ENCODE data around the gene AGAP1.

Gene AGAP1

DNA sequence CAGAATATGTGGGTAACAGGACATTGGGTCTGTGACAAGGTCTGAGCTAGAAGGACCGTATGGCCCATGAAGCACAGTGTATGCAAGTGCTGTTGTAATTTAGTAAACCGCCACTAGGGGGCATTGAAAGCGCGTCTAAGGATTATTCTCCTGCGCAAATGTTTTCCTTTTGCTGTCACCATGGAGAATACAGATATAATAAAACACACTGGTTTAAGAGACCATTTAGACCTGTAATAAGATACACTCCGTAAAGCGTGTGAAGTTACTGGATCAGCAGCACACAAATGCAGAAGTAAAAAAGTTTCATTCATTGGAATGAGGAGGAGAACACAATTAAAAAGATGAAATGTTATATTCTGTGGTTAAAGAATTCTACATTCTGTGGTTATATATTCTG lies 272.4 kb downstream of the AGAP1 start:
- no peak overlapping the region for H3K4me2 ChIP-seq (ENCODE audit: low read length)
- H3K4me3 ChIP-seq (ENCODE audit: low read length), result no peak overlapping the region
- no peak overlapping the region for H3K9ac ChIP-seq (ENCODE audit: low read depth, low read length)
- H3K36me3 ChIP-seq (ENCODE audit: insufficient read depth, low read length), result peaks cover 6% of the 10 kb centered on the region
- no peaks in the 10 kb centered on the region for H3K27me3 ChIP-seq (ENCODE audit: control insufficient read depth, insufficient read depth, low read length)
- no peaks in the 10 kb centered on the region for H3K9me3 ChIP-seq (replicated peaks; ENCODE audit: low read length)
- H3K4me1 ChIP-seq (ENCODE audit: control insufficient read depth, insufficient read depth, low read length), result peaks cover 4% of the 10 kb centered on the region

GRCh38 chr2:235768606-235769005 lies 274.8 kb downstream of the AGAP1 start:
- H3K27me3 ChIP-seq (ENCODE audit: control insufficient read depth, insufficient read depth, low read length), result no peaks in the 10 kb centered on the region
- H3K36me3 ChIP-seq (ENCODE audit: insufficient read depth, low read length), result peaks cover 10% of the 10 kb centered on the region
- H3K4me3 ChIP-seq (ENCODE audit: low read length), result no peak overlapping the region
- H3K9me3 ChIP-seq (replicated peaks; ENCODE audit: low read length), result no peaks in the 10 kb centered on the region
- no peak overlapping the region for H3K4me2 ChIP-seq (ENCODE audit: low read length)
- H3K9ac ChIP-seq (ENCODE audit: low read depth, low read length), result no peak overlapping the region
- peaks cover 4% of the 10 kb centered on the region for H3K4me1 ChIP-seq (ENCODE audit: control insufficient read depth, insufficient read depth, low read length)

GRCh38 chr2:235769046-235769445 lies 275.2 kb downstream of the AGAP1 start:
- Histone ChIP-seq H3K36me3 (ENCODE audit: insufficient read depth, low read length) (peaks cover 6% of the 10 kb centered on the region), H3K4me2 (ENCODE audit: low read length) (no peak overlapping the region), H3K27me3 (ENCODE audit: control insufficient read depth, insufficient read depth, low read length) (no peaks in the 10 kb centered on the region), H3K9me3 (replicated peaks; ENCODE audit: low read length) (no peaks in the 10 kb centered on the region), H3K4me1 (ENCODE audit: control insufficient read depth, insufficient read depth, low read length) (peaks cover 4% of the 10 kb centered on the region), H3K4me3 (ENCODE audit: low read length) (no peak overlapping the region), H3K9ac (ENCODE audit: low read depth, low read length) (no peak overlapping the region)

DNA sequence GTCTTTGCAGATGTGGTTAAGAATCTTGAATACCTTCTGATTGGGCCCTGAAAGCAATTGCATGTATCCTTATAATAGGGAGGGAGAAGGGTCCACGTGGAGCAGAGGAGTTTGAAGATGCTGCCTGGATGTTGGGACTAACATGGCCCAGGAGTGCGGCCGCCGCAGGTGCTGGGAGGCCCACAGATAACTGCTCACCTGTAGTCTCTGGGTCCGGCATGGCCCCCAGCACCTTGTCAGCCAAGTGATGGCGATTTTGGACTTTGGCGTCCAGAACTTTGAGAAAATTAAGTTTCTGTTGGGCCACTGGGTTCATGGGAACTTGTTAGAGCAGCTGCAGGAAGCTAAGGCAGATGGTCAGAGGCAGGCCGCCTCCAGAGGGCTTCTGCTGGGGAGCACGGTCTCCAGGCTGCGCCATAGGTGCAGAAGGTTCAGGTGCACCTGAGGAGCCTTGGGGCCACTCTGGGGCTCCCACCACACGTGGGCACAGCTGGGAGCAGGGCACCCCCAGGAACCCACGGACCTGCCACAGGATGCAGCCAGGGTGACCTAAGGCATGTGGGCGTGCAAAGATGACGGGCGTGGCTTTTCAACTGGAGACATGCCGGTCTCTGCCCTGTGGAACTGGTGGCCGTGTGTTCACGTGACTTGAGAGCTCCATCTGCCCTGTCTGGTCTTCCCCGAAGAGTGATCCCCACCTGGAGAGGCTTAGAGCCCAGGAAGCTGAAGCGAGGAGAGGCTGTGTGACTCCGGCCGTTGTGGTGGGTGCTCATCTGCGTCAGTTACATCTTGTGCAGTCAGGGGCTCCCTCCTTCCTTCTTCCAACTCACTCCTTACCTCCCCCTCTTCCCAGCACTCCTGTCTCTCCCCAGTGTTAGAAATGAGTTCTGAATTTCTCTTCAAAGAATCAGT lies 277.3 kb downstream of the AGAP1 start:
- peaks cover 5% of the 10 kb centered on the region for H3K36me3 ChIP-seq (ENCODE audit: insufficient read depth, low read length)
- no peaks in the 10 kb centered on the region for H3K9me3 ChIP-seq (replicated peaks; ENCODE audit: low read length)
- peaks cover 4% of the 10 kb centered on the region for H3K4me1 ChIP-seq (ENCODE audit: control insufficient read depth, insufficient read depth, low read length)
- no peaks in the 10 kb centered on the region for H3K27me3 ChIP-seq (ENCODE audit: control insufficient read depth, insufficient read depth, low read length)
- H3K9ac ChIP-seq (ENCODE audit: low read depth, low read length), result no peak overlapping the region
- H3K4me2 ChIP-seq (ENCODE audit: low read length), result no peak overlapping the region
- H3K4me3 ChIP-seq (ENCODE audit: low read length), result no peak overlapping the region

DNA sequence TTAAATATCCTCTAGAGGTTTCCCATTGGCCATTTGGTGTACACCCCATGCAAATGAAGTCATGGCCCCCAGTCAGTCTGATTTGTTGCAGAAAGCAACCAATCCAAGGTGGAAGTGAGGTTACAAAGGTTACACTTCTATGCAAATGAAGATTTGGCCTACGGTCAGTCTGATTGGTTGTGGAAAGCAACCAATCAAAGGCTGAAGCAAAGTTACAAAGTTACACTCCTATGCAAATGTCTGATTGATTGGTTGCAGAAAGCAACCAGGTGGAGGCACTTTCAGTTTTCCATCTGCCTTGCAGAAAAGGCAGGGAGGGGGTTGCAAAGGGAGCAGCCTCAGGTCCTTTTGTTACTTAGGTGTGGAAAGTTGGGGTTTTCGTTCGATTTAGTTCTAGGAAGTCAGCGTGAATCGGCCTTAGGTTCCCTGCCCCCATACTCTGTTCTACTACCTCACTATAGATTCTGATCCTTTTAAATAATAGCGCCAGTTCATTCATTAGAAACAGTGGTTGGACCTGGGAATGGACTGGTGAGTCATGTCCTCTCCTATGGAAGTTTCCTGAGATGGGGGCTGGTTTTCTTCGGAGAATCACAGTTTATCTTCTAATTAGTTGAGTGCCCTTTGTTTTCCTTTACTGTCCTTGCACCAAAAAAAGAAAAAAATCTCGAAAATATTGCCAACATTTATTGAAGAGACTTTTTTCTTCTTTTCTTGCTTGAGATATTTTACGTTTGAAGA lies 279.5 kb downstream of the AGAP1 start:
- Histone ChIP-seq H3K36me3 (ENCODE audit: insufficient read depth, low read length) (peaks cover 10% of the 10 kb centered on the region), H3K27me3 (ENCODE audit: control insufficient read depth, insufficient read depth, low read length) (no peaks in the 10 kb centered on the region), H3K4me3 (ENCODE audit: low read length) (no peak overlapping the region), H3K4me2 (ENCODE audit: low read length) (no peak overlapping the region), H3K9me3 (replicated peaks; ENCODE audit: low read length) (no peaks in the 10 kb centered on the region), H3K4me1 (ENCODE audit: control insufficient read depth, insufficient read depth, low read length) (no peaks in the 10 kb centered on the region), H3K9ac (ENCODE audit: low read depth, low read length) (no peak overlapping the region)

- no peaks in the 10 kb centered on the region for H3K27me3 ChIP-seq (ENCODE audit: control insufficient read depth, insufficient read depth, low read length)
- H3K4me2 ChIP-seq (ENCODE audit: low read length), result no peak overlapping the region
- H3K36me3 ChIP-seq (ENCODE audit: insufficient read depth, low read length), result peaks cover 10% of the 10 kb centered on the region
- no peak overlapping the region for H3K4me3 ChIP-seq (ENCODE audit: low read length)
- no peaks in the 10 kb centered on the region for H3K9me3 ChIP-seq (replicated peaks; ENCODE audit: low read length)
- no peak overlapping the region for H3K9ac ChIP-seq (ENCODE audit: low read depth, low read length)
- no peaks in the 10 kb centered on the region for H3K4me1 ChIP-seq (ENCODE audit: control insufficient read depth, insufficient read depth, low read length)
Measured at GRCh38 chr2:235774153-235774870, 280.5 kb downstream of the AGAP1 start.

GRCh38 chr2:235776531-235776930 lies 282.7 kb downstream of the AGAP1 start:
- Histone ChIP-seq H3K4me2 (ENCODE audit: low read length) (no peak overlapping the region), H3K27me3 (ENCODE audit: control insufficient read depth, insufficient read depth, low read length) (no peaks in the 10 kb centered on the region), H3K9me3 (replicated peaks; ENCODE audit: low read length) (no peaks in the 10 kb centered on the region), H3K4me3 (ENCODE audit: low read length) (no peak overlapping the region), H3K4me1 (ENCODE audit: control insufficient read depth, insufficient read depth, low read length) (no peaks in the 10 kb centered on the region), H3K36me3 (ENCODE audit: insufficient read depth, low read length) (peaks cover 10% of the 10 kb centered on the region), H3K9ac (ENCODE audit: low read depth, low read length) (no peak overlapping the region)

- no peaks in the 10 kb centered on the region for H3K4me1 ChIP-seq (ENCODE audit: control insufficient read depth, insufficient read depth, low read length)
- peaks cover 5% of the 10 kb centered on the region for H3K36me3 ChIP-seq (ENCODE audit: insufficient read depth, low read length)
- H3K27me3 ChIP-seq (ENCODE audit: control insufficient read depth, insufficient read depth, low read length), result no peaks in the 10 kb centered on the region
- H3K4me2 ChIP-seq (ENCODE audit: low read length), result no peak overlapping the region
- H3K9me3 ChIP-seq (replicated peaks; ENCODE audit: low read length), result no peaks in the 10 kb centered on the region
- no peak overlapping the region for H3K9ac ChIP-seq (ENCODE audit: low read depth, low read length)
- no peak overlapping the region for H3K4me3 ChIP-seq (ENCODE audit: low read length)
Measured at GRCh38 chr2:235779444-235779896, 285.6 kb downstream of the AGAP1 start.

DNA sequence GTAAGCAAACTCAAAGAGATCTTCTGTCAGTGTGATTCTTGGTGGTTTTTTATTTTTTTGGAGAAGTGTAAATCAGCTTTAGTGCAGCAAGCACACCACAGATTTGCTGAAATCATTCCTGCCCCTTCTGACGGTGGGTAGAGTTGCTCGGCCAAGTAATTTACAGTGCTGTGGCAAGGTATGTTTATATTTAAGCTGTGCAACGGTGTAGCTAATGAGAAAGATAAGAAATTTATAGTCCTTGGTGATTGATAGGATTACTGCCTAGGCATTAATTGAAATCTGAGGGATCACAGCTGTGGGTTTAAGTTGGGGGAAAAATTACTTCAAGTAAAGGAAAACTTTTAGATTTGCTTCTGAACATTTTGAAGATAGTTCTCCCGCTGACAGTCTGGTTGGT lies 286.6 kb downstream of the AGAP1 start:
- Histone ChIP-seq H3K9me3 (replicated peaks; ENCODE audit: low read length) (no peaks in the 10 kb centered on the region), H3K36me3 (ENCODE audit: insufficient read depth, low read length) (peaks cover 5% of the 10 kb centered on the region), H3K4me1 (ENCODE audit: control insufficient read depth, insufficient read depth, low read length) (no peaks in the 10 kb centered on the region), H3K9ac (ENCODE audit: low read depth, low read length) (no peak overlapping the region), H3K27me3 (ENCODE audit: control insufficient read depth, insufficient read depth, low read length) (no peaks in the 10 kb centered on the region), H3K4me2 (ENCODE audit: low read length) (no peak overlapping the region), H3K4me3 (ENCODE audit: low read length) (no peak overlapping the region)

- H3K9ac ChIP-seq (ENCODE audit: low read depth, low read length), result no peak overlapping the region
- no peaks in the 10 kb centered on the region for H3K9me3 ChIP-seq (replicated peaks; ENCODE audit: low read length)
- H3K27me3 ChIP-seq (ENCODE audit: control insufficient read depth, insufficient read depth, low read length), result no peaks in the 10 kb centered on the region
- H3K4me3 ChIP-seq (ENCODE audit: low read length), result no peak overlapping the region
- no peak overlapping the region for H3K4me2 ChIP-seq (ENCODE audit: low read length)
- peaks cover 5% of the 10 kb centered on the region for H3K36me3 ChIP-seq (ENCODE audit: insufficient read depth, low read length)
- H3K4me1 ChIP-seq (ENCODE audit: control insufficient read depth, insufficient read depth, low read length), result no peaks in the 10 kb centered on the region
Measured at GRCh38 chr2:235781775-235782174, 287.9 kb downstream of the AGAP1 start.

DNA sequence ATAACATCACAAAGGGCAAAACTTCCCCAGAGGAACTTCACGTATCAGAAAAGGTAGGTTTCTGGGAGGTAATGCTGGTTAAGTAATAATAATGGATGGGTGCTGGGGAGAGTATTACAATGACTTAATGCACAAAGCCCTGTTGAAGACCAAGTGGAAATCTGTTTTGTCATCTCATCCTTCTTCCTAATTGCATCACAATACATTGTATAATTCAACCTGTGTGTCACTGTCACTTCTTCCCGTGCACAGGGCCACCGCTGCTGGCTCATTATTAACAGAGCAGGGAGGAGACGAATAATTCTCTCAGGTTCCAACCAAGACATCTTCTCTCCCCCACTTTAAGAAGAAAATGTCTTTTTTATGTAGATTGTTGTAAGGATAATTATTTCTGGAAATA lies 290.9 kb downstream of the AGAP1 start:
- H3K36me3 ChIP-seq (ENCODE audit: insufficient read depth, low read length), result no peaks in the 10 kb centered on the region
- no peaks in the 10 kb centered on the region for H3K9me3 ChIP-seq (replicated peaks; ENCODE audit: low read length)
- H3K4me2 ChIP-seq (ENCODE audit: low read length), result no peak overlapping the region
- no peak overlapping the region for H3K9ac ChIP-seq (ENCODE audit: low read depth, low read length)
- H3K4me1 ChIP-seq (ENCODE audit: control insufficient read depth, insufficient read depth, low read length), result no peaks in the 10 kb centered on the region
- no peak overlapping the region for H3K4me3 ChIP-seq (ENCODE audit: low read length)
- H3K27me3 ChIP-seq (ENCODE audit: control insufficient read depth, insufficient read depth, low read length), result no peaks in the 10 kb centered on the region
